SK-N-MC (cell line): Measurements from ENCODE around the gene SCAF8.

Experiments
- EZH2 ChIP-seq: fragments of 200-600 bp; sonication (generic); IDR thresholded peaks from one replicate; pipeline ENCODE4 v1.6.1; 2017; ENCODE audit warnings: antibody characterized with exemption
- FOXP2 ChIP-seq: optimal IDR thresholded peaks from 2 replicates; pipeline ENCODE3; 2011; ENCODE audit warnings: mild to moderate bottlenecking, moderate library complexity; ENCODE audit not compliant: insufficient read depth; ENCODE audit errors: extremely low read length, control extremely low read depth
- POLR2AphosphoS5 ChIP-seq: IDR thresholded peaks from 2 replicates; pipeline ENCODE4 v1.6.1; 2012; ENCODE audit warnings: mild to moderate bottlenecking, low read depth, low read length, borderline replicate concordance

- TF ChIP-seq POLR2AphosphoS5 (no peak), EZH2 (no peak), FOXP2 (no peak)
These were observed 143.5 kb downstream of the SCAF8 start for GRCh38 chr6:154876486-154877280.
